Measurements from ENCODE around the gene ELL2. TPM values are rescaled to one million over a fixed set of nuclear protein-coding genes. Genes with fewer than 3 reads are reported as not detected.
"Not testable (repeated sequence)": the region's sequence is repeated elsewhere in the genome, so short reads cannot be mapped to it uniquely, and the experiment has no call there.

Gene ELL2
- total RNA-seq, 1 experiment from 2014 or later = 0.48 TPM

DNA sequence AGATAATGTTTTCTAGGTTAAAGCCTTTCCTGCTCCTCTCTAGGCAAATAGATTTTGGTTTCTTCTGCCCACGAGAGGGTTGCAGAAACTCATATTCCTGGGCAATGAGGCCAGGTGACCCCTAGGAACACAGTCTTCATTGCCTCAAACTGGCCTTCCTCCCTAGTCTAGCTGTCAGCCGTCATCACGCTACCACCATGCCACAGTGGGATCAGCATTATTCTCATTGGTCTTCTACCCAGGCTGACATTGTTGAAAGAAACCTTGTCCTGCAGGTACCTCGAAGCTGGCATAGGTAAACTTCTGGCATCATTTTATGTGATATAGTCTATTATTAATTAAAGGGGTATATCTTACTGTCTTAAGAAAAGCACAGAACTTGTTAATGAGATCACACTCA lies 51.1 kb downstream of the ELL2 start:
- DNase-seq = no peak
- no peak overlapping the region for H3K9ac ChIP-seq (ENCODE audit: low read length)
- H3K4me3 ChIP-seq (ENCODE audit: low read length) = no peak overlapping the region
- no peaks in the 10 kb centered on the region for H3K27me3 ChIP-seq (ENCODE audit: low read length)
- no peaks in the 10 kb centered on the region for H3K79me2 ChIP-seq (ENCODE audit: low read length)
- no peak overlapping the region for H2AFZ ChIP-seq (ENCODE audit: low read length)
- no peaks in the 10 kb centered on the region for H3K9me2 ChIP-seq (replicated peaks; ENCODE audit: insufficient read depth, low read length)
- H3K27ac ChIP-seq (ENCODE audit: low read length) = no peak overlapping the region
- no peaks in the 10 kb centered on the region for H4K20me1 ChIP-seq (ENCODE audit: insufficient read depth, low read depth, low read length)
- H3K36me3 ChIP-seq (ENCODE audit: insufficient read depth, low read length) = no peaks in the 10 kb centered on the region
- no peaks in the 10 kb centered on the region for H3K4me1 ChIP-seq (ENCODE audit: low read length)
- no peak overlapping the region for H3K4me2 ChIP-seq (ENCODE audit: low read depth, low read length, poor library complexity, severe bottlenecking)
- no peaks in the 10 kb centered on the region for H3K9me3 ChIP-seq (ENCODE audit: low read length)

DNA sequence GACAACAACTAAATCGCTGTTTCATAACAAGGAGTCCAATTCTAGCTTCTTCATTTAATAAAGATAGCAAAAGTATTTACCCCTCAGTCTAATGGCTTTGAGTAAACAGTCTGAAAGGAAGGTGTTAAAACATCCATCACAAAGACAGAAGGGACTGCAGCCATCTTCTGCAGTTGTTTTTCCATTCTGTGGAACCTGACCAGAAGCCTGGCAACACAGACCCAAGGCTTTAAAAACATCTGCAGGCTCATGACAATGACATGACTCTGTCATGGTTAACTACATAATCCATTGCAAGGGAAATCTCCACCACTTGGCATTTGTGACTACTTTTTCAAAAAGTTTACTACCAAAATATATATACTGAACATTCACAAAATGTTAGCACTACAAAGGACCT lies 51.9 kb downstream of the ELL2 start:
- Histone ChIP-seq H3K36me3 (ENCODE audit: insufficient read depth, low read length) (no peaks in the 10 kb centered on the region), H3K4me1 (ENCODE audit: low read length) (no peaks in the 10 kb centered on the region), H3K27ac (ENCODE audit: low read length) (no peak overlapping the region), H3K4me3 (ENCODE audit: low read length) (no peak overlapping the region), H3K9me3 (ENCODE audit: low read length) (no peaks in the 10 kb centered on the region), H3K27me3 (ENCODE audit: low read length) (no peaks in the 10 kb centered on the region), H3K4me2 (ENCODE audit: low read depth, low read length, poor library complexity, severe bottlenecking) (no peak overlapping the region), H3K9ac (ENCODE audit: low read length) (no peak overlapping the region), H3K9me2 (replicated peaks; ENCODE audit: insufficient read depth, low read length) (no peaks in the 10 kb centered on the region), H2AFZ (ENCODE audit: low read length) (no peak overlapping the region), H4K20me1 (ENCODE audit: insufficient read depth, low read depth, low read length) (no peaks in the 10 kb centered on the region), H3K79me2 (ENCODE audit: low read length) (no peaks in the 10 kb centered on the region)
- no peak for DNase-seq

DNA sequence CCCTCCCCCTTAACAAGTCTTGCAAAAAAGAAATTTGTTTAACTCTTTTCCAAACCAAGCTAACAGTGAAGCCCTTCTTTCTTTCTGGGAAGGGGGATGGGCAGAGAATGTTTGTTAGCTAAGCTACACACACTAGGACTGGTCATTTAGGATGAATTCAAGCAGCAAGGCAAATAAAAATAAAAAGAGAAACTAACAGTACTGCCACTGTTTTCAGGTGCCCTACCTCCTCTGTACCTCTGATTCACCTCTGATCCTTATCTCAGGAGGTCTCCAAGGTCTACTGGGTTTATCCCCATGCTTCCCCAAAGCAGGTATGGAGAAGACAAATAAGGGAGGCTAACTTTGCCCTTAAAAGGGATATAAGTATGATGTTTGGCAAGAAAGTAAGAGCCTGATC lies 52.9 kb downstream of the ELL2 start:
- Histone ChIP-seq H3K4me2 (ENCODE audit: low read depth, low read length, poor library complexity, severe bottlenecking) (no peak overlapping the region), H3K9ac (ENCODE audit: low read length) (no peak overlapping the region), H3K4me3 (ENCODE audit: low read length) (no peak overlapping the region), H2AFZ (ENCODE audit: low read length) (no peak overlapping the region), H3K27me3 (ENCODE audit: low read length) (no peaks in the 10 kb centered on the region), H3K79me2 (ENCODE audit: low read length) (no peaks in the 10 kb centered on the region), H4K20me1 (ENCODE audit: insufficient read depth, low read depth, low read length) (no peaks in the 10 kb centered on the region), H3K36me3 (ENCODE audit: insufficient read depth, low read length) (no peaks in the 10 kb centered on the region), H3K4me1 (ENCODE audit: low read length) (no peaks in the 10 kb centered on the region), H3K9me3 (ENCODE audit: low read length) (no peaks in the 10 kb centered on the region), H3K9me2 (replicated peaks; ENCODE audit: insufficient read depth, low read length) (no peaks in the 10 kb centered on the region), H3K27ac (ENCODE audit: low read length) (no peak overlapping the region)
- DNase-seq = no peak

DNA sequence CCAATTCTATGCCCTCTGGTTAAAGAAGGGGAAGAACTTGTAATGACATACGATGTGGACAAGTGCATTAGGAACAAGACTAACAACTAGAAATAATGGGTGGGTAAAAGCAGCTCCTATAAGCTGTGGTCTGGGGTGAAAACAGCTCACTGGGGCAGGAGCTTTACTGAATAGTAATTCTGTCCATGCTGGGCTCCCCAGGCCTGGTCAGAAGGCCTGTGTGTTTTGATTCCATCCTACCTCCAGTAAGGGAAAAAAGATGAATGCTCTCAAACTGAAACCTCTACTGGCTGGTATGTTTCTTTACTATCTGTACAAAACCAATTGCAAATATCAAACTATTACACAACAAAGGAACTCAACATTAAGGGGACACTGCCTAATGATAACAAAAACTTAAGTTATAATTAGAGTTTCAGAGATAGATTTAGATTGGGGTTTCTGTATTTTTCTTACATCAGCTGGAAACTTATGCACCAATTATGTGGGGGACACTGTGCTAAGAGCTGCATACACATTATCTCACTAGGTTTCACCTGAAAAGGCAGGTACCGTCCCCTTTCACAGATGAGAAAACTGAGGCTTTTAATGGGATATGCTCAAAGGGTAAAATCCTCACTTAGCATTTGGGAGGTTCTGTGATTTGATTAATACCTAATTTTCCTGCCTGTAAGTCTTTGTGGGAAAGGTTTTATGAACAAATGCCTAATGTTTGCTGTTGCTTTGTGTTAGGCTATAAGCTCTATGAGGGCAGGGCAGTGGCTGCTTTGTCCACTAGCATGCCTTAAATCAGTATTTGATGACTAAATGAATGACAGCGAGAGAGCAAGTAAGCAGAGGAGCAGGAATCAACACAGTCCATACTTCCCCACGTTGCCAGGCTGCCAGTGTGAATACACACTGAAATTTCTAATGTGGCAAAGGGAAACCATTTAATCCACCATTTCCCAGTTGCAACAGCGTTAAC lies 53.6 kb downstream of the ELL2 start:
- no peaks in the 10 kb centered on the region for H3K4me1 ChIP-seq (ENCODE audit: low read length)
- H4K20me1 ChIP-seq (ENCODE audit: insufficient read depth, low read depth, low read length) = no peaks in the 10 kb centered on the region
- H2AFZ ChIP-seq (ENCODE audit: low read length) = no peak overlapping the region
- H3K4me3 ChIP-seq (ENCODE audit: low read length) = no peak overlapping the region
- H3K27me3 ChIP-seq (ENCODE audit: low read length) = no peaks in the 10 kb centered on the region
- H3K9ac ChIP-seq (ENCODE audit: low read length) = no peak overlapping the region
- no peaks in the 10 kb centered on the region for H3K9me3 ChIP-seq (ENCODE audit: low read length)
- no peak overlapping the region for H3K27ac ChIP-seq (ENCODE audit: low read length)
- no peak overlapping the region for H3K4me2 ChIP-seq (ENCODE audit: low read depth, low read length, poor library complexity, severe bottlenecking)
- H3K36me3 ChIP-seq (ENCODE audit: insufficient read depth, low read length) = no peaks in the 10 kb centered on the region
- no peak for DNase-seq
- no peaks in the 10 kb centered on the region for H3K9me2 ChIP-seq (replicated peaks; ENCODE audit: insufficient read depth, low read length)
- H3K79me2 ChIP-seq (ENCODE audit: low read length) = no peaks in the 10 kb centered on the region

DNA sequence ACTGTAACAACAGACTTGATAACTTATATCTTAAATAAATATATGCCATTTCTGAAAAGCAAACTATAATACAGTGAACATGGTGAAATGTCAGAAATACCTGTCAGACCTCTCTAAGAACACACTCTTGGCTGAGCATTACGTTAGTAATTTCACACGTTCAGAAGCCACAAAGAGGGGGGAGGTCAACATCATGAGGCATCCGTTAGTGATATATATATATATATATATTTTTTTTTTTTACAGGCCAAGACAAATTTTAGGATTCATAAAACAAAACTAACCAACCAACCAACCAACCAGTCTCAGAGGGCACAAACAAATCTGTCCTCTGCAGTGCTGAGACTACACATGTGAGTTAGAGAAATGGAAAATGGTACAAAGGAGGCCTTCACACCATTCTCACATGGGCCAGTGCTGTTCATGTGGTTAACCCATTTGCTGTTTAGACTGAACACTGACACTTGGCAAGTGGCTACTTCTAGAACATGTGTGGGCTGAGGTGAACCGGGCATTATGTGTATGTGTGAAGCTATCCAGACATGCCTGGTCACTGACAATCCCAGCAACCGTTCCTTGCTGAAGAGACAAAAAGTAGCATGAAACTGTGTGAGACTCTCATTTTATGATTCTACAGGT lies 54.5 kb downstream of the ELL2 start:
- no peaks in the 10 kb centered on the region for H3K79me2 ChIP-seq (ENCODE audit: low read length)
- no peaks in the 10 kb centered on the region for H3K36me3 ChIP-seq (ENCODE audit: insufficient read depth, low read length)
- no peak overlapping the region for H3K4me3 ChIP-seq (ENCODE audit: low read length)
- no peaks in the 10 kb centered on the region for H3K27me3 ChIP-seq (ENCODE audit: low read length)
- H3K4me1 ChIP-seq (ENCODE audit: low read length) = no peaks in the 10 kb centered on the region
- no peak for DNase-seq
- no peak overlapping the region for H3K27ac ChIP-seq (ENCODE audit: low read length)
- H3K9me3 ChIP-seq (ENCODE audit: low read length) = no peaks in the 10 kb centered on the region
- H3K4me2 ChIP-seq (ENCODE audit: low read depth, low read length, poor library complexity, severe bottlenecking) = no peak overlapping the region
- H2AFZ ChIP-seq (ENCODE audit: low read length) = no peak overlapping the region
- no peaks in the 10 kb centered on the region for H4K20me1 ChIP-seq (ENCODE audit: insufficient read depth, low read depth, low read length)
- no peaks in the 10 kb centered on the region for H3K9me2 ChIP-seq (replicated peaks; ENCODE audit: insufficient read depth, low read length)
- H3K9ac ChIP-seq (ENCODE audit: low read length) = no peak overlapping the region

DNA sequence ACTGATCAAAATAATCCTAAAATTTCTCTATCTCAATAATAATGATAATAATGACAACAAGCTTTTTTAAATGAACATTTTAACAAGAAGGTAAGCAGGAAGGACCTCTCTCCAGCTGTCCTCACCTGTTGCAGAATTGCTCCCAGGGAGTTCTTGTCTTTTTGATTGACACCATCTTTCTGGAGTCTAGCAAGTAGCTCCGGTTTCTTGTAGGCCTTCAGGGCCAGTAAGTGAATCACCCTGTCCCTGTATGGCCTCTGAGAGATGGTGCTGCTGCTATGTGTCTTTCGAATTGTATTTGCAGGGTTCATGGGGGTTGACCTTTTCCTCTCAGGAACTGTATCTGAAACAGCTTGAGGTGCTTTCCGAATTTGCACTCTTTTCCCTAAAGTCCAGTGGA lies 55.3 kb downstream of the ELL2 start:
- H3K27me3 ChIP-seq (ENCODE audit: low read length); H2AFZ ChIP-seq (ENCODE audit: low read length); H3K4me3 ChIP-seq (ENCODE audit: low read length); H3K4me1 ChIP-seq (ENCODE audit: low read length); H3K27ac ChIP-seq (ENCODE audit: low read length); DNase-seq; H3K4me2 ChIP-seq (ENCODE audit: low read depth, low read length, poor library complexity, severe bottlenecking); H3K9me2 ChIP-seq (replicated peaks; ENCODE audit: insufficient read depth, low read length); H3K9ac ChIP-seq (ENCODE audit: low read length); H4K20me1 ChIP-seq (ENCODE audit: insufficient read depth, low read depth, low read length); H3K79me2 ChIP-seq (ENCODE audit: low read length); H3K36me3 ChIP-seq (ENCODE audit: insufficient read depth, low read length); H3K9me3 ChIP-seq (ENCODE audit: low read length): not testable (repeated sequence)

DNA sequence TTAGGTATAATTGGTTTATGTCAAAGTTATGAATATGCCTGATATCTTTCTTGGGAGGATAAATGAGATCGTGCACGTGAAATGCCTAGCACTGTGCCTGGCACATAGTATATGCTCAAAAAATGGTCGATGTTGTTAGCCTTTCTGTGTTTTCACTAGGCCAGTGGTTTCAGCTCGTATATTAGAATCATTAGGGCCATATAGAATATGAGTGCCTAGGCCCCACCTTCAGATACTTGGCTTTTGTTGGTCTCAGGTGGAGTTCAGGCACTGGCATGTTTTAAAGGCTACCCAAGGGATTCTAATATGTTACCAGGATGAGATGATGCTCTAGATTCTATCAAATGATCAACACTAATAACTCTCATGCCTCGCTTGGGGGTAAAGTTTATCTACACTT lies 56.8 kb downstream of the ELL2 start:
- no peak overlapping the region for H3K4me2 ChIP-seq (ENCODE audit: low read depth, low read length, poor library complexity, severe bottlenecking)
- no peak overlapping the region for H2AFZ ChIP-seq (ENCODE audit: low read length)
- no peak overlapping the region for H3K4me3 ChIP-seq (ENCODE audit: low read length)
- H3K9ac ChIP-seq (ENCODE audit: low read length) = no peak overlapping the region
- no peaks in the 10 kb centered on the region for H3K79me2 ChIP-seq (ENCODE audit: low read length)
- H3K9me2 ChIP-seq (replicated peaks; ENCODE audit: insufficient read depth, low read length) = no peaks in the 10 kb centered on the region
- H4K20me1 ChIP-seq (ENCODE audit: insufficient read depth, low read depth, low read length) = no peaks in the 10 kb centered on the region
- DNase-seq = no peak
- no peak overlapping the region for H3K27ac ChIP-seq (ENCODE audit: low read length)
- H3K4me1 ChIP-seq (ENCODE audit: low read length) = no peaks in the 10 kb centered on the region
- no peaks in the 10 kb centered on the region for H3K27me3 ChIP-seq (ENCODE audit: low read length)
- H3K36me3 ChIP-seq (ENCODE audit: insufficient read depth, low read length) = no peaks in the 10 kb centered on the region
- no peaks in the 10 kb centered on the region for H3K9me3 ChIP-seq (ENCODE audit: low read length)

DNA sequence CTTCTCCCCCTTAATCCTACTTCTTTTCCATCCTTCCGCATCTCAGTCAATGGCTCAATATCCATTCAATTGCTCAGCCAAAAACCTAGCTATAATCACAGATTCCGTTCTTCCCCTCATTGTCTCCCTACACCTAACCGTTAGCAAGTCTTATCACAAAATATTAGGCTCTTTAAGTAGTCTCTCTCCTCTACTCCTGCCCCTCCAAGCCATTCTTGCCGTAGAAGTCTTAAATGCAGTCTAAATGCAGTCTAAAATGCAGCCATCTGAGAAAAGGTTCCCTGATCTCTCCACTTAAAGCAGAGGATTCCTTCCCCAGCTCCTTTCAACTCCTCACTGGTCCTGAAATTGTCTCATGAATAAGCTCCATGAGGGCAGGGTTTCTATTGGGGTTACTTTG lies 57.8 kb downstream of the ELL2 start:
- Histone ChIP-seq H3K27me3 (ENCODE audit: low read length) (no peaks in the 10 kb centered on the region), H3K9ac (ENCODE audit: low read length) (no peak overlapping the region), H3K4me3 (ENCODE audit: low read length) (no peak overlapping the region), H4K20me1 (ENCODE audit: insufficient read depth, low read depth, low read length) (no peaks in the 10 kb centered on the region), H3K9me3 (ENCODE audit: low read length) (no peaks in the 10 kb centered on the region), H3K79me2 (ENCODE audit: low read length) (no peaks in the 10 kb centered on the region), H3K27ac (ENCODE audit: low read length) (no peak overlapping the region), H3K4me1 (ENCODE audit: low read length) (no peaks in the 10 kb centered on the region), H3K36me3 (ENCODE audit: insufficient read depth, low read length) (no peaks in the 10 kb centered on the region), H3K4me2 (ENCODE audit: low read depth, low read length, poor library complexity, severe bottlenecking) (no peak overlapping the region), H3K9me2 (replicated peaks; ENCODE audit: insufficient read depth, low read length) (no peaks in the 10 kb centered on the region), H2AFZ (ENCODE audit: low read length) (no peak overlapping the region)
- no peak for DNase-seq
